HG02938 (cell line): ENCODE data around the gene ICOS.

Source experiments
- ATAC-seq: cut with Tn5 transposase; IDR thresholded peaks from one replicate; pipeline ENCODE4 v1.9.1; 2021; ENCODE audit warnings: mild to moderate bottlenecking, moderate library complexity; ENCODE audit not compliant: unreplicated experiment

The ICOS gene

GRCh38 chr2:203936535-203936934 is at the start of gene ICOS:
TSS of gene ICOS (plus strand) at chr2:203936763. CDS start at chr2:203936815, 52 bp downstream.
- ATAC-seq: no peak

- no peak for ATAC-seq
Observed at GRCh38 chr2:203887677-203888076, 48.9 kb upstream of the ICOS start.

- ATAC-seq: no peak
Observed at GRCh38 chr2:203889542-203889941, 47.0 kb upstream of the ICOS start.

- ATAC-seq: no peak
Observed at GRCh38 chr2:203889944-203890343, 46.6 kb upstream of the ICOS start.

GRCh38 chr2:203890733-203891132 is 45.8 kb upstream of the ICOS start:
- ATAC-seq: no peak

GRCh38 chr2:203891474-203891873 is 45.1 kb upstream of the ICOS start:
- no peak for ATAC-seq

GRCh38 chr2:203892207-203892606 is 44.4 kb upstream of the ICOS start:
- no peak for ATAC-seq

- ATAC-seq: no peak
Observed at GRCh38 chr2:203893401-203893800, 43.2 kb upstream of the ICOS start.

- ATAC-seq: no peak
Observed at GRCh38 chr2:203893840-203894239, 42.7 kb upstream of the ICOS start.

GRCh38 chr2:203894262-203894661 is 42.3 kb upstream of the ICOS start:
- no peak for ATAC-seq

- ATAC-seq: no peak
Observed at GRCh38 chr2:203897544-203897943, 39.0 kb upstream of the ICOS start.

GRCh38 chr2:203898657-203899056 is 37.9 kb upstream of the ICOS start:
- no peak for ATAC-seq

- no peak for ATAC-seq
Observed at GRCh38 chr2:203900253-203900652, 36.3 kb upstream of the ICOS start.

- no peak for ATAC-seq
Observed at GRCh38 chr2:203904022-203904421, 32.5 kb upstream of the ICOS start.

GRCh38 chr2:203905656-203906055 is 30.9 kb upstream of the ICOS start:
- no peak for ATAC-seq

GRCh38 chr2:203908066-203908796 is 28.3 kb upstream of the ICOS start:
- ATAC-seq: no peak

GRCh38 chr2:203908797-203909185 is 27.8 kb upstream of the ICOS start:
- no peak for ATAC-seq

- ATAC-seq: no peak
Observed at GRCh38 chr2:203909261-203909967, 27.1 kb upstream of the ICOS start.

- ATAC-seq: no peak
Observed at GRCh38 chr2:203909974-203910373, 26.6 kb upstream of the ICOS start.

- no peak for ATAC-seq
Observed at GRCh38 chr2:203913947-203914346, 22.6 kb upstream of the ICOS start.

- no peak for ATAC-seq
Observed at GRCh38 chr2:203914546-203915182, 21.9 kb upstream of the ICOS start.

- no peak for ATAC-seq
Observed at GRCh38 chr2:203915256-203915655, 21.3 kb upstream of the ICOS start.
